ENCODE data around the gene SKAP2.

Gene SKAP2

GRCh38 chr7:26863518-26864308 lies 677 bp downstream of the SKAP2 start:
- TF ChIP-seq CTCF (conservative IDR thresholded peaks at IDR 0.05; ENCODE audit: low read length), result no peak
- peak overlapping the region; percentile 94 for H3K4me3 ChIP-seq (ENCODE audit: low read length)
- DNase-seq (ENCODE audit: low read depth), result peak; percentile 53

- no peak for TF ChIP-seq CTCF (conservative IDR thresholded peaks at IDR 0.05; ENCODE audit: low read length)
- DNase-seq (ENCODE audit: low read depth), result no peak
- H3K4me3 ChIP-seq (ENCODE audit: low read length), result no peak overlapping the region
These were observed 1.6 kb downstream of the SKAP2 start for GRCh38 chr7:26862834-26863233.

- H3K4me3 ChIP-seq (ENCODE audit: low read length), result no peak overlapping the region
- DNase-seq (ENCODE audit: low read depth), result no peak
- no peak for TF ChIP-seq CTCF (conservative IDR thresholded peaks at IDR 0.05; ENCODE audit: low read length)
These were observed 3.3 kb downstream of the SKAP2 start for GRCh38 chr7:26861050-26861449.

GRCh38 chr7:26860361-26860760 lies 4.0 kb downstream of the SKAP2 start:
- H3K4me3 ChIP-seq (ENCODE audit: low read length), result no peak overlapping the region
- no peak for DNase-seq (ENCODE audit: low read depth)
- TF ChIP-seq CTCF (conservative IDR thresholded peaks at IDR 0.05; ENCODE audit: low read length), result no peak

- TF ChIP-seq CTCF (conservative IDR thresholded peaks at IDR 0.05; ENCODE audit: low read length), result no peak
- no peak for DNase-seq (ENCODE audit: low read depth)
These were observed 4.7 kb downstream of the SKAP2 start for GRCh38 chr7:26859720-26860119.

GRCh38 chr7:26858735-26859134 lies 5.7 kb downstream of the SKAP2 start:
- no peak for TF ChIP-seq CTCF (conservative IDR thresholded peaks at IDR 0.05; ENCODE audit: low read length)

More at GRCh38 chr7:26859720-26860119, 4.7 kb downstream of the SKAP2 start:
- no peak overlapping the region for H3K4me3 ChIP-seq (ENCODE audit: low read length)

GRCh38 chr7:26858241-26858715 lies 6.1 kb downstream of the SKAP2 start:
- no peak for DNase-seq (ENCODE audit: low read depth)
- no peak for TF ChIP-seq CTCF (conservative IDR thresholded peaks at IDR 0.05; ENCODE audit: low read length)
- H3K4me3 ChIP-seq (ENCODE audit: low read length), result no peak overlapping the region

More at GRCh38 chr7:26858735-26859134, 5.7 kb downstream of the SKAP2 start:
- DNase-seq (ENCODE audit: low read depth), result no peak
- no peak overlapping the region for H3K4me3 ChIP-seq (ENCODE audit: low read length)

Measured in AG10803 (cell line).